ENCODE data around the gene EML1.

The EML1 gene

DNA sequence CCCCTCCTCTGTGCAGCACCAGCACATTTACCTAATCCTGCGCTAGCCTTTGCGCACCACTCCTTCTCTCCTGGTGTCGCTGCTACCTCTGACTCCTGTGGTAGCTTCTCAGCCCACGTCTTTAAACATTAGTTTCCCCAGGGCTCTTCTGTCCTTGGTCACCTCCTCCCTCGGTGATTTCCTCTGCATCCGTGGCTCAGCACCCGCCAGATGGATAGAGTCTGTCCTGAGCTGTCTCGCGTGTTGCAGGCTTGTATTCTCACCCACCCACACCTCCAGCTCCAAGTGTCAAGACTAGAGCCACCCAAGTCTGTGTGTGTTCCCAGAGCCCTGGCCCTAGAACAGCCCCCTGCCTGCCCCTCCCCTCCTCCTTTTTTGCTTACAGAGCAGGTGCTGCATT lies 83.2 kb downstream of the EML1 start:
- TF ChIP-seq, protein P1, sequence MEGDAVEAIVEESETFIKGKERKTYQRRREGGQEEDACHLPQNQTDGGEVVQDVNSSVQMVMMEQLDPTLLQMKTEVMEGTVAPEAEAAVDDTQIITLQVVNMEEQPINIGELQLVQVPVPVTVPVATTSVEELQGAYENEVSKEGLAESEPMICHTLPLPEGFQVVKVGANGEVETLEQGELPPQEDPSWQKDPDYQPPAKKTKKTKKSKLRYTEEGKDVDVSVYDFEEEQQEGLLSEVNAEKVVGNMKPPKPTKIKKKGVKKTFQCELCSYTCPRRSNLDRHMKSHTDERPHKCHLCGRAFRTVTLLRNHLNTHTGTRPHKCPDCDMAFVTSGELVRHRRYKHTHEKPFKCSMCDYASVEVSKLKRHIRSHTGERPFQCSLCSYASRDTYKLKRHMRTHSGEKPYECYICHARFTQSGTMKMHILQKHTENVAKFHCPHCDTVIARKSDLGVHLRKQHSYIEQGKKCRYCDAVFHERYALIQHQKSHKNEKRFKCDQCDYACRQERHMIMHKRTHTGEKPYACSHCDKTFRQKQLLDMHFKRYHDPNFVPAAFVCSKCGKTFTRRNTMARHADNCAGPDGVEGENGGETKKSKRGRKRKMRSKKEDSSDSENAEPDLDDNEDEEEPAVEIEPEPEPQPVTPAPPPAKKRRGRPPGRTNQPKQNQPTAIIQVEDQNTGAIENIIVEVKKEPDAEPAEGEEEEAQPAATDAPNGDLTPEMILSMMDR (IDR thresholded peaks at IDR 0.05): no peak
- H3K4me3 ChIP-seq: no peak overlapping the region
- H3K4me1 ChIP-seq: peaks cover 0 to 23% (median 9%) of the 10 kb centered on the region in 4 donors
- H3K27ac ChIP-seq: no peak overlapping the region
- H3K9me3 ChIP-seq: no peaks in the 10 kb centered on the region
- no peaks in the 10 kb centered on the region for H3K36me3 ChIP-seq
- no peaks in the 10 kb centered on the region for H3K27me3 ChIP-seq
- intact Hi-C loops (cut with DNase I; ENCODE audit: low total_unique reads): loop anchor here (5.0 kb wide), 1 partner anchor 69 kb away; no protein-coding TSS in a partner anchor
- DNase-seq: no peak

DNA sequence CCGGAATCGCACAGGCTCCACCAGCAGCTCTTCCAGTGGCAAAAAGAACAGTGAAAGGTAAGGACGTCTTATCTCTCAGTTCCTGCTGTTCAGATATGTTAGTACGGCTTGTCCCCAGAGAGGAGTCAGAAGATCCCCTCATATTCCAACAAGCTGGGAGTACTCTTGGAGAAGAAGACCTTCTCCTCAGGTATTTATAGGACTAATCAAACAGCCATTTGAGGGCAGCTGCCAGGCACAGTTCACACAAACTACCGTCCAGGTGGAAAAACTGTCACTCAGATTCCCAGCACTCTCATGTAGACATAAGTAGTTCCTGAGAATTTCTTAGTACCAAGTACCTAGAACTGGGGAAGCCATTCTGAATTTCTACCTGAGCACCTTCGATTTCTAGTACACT lies 85.3 kb downstream of the EML1 start:
- Histone ChIP-seq H3K4me1 (peaks cover 0 to 23% (median 9%) of the 10 kb centered on the region in 4 donors), H3K9me3 (no peaks in the 10 kb centered on the region), H3K27me3 (no peaks in the 10 kb centered on the region), H3K27ac (peak overlapping the region; percentile 20 to 36), H3K36me3 (no peaks in the 10 kb centered on the region), H3K4me3 (no peak overlapping the region)
- intact Hi-C loops (cut with DNase I; ENCODE audit: low total_unique reads): loop anchor here (5.0 kb wide), 1 partner anchor 71 kb away; no protein-coding TSS in a partner anchor
- TF ChIP-seq, protein P1 (IDR thresholded peaks at IDR 0.05): no peak
- DNase-seq: no peak

DNA sequence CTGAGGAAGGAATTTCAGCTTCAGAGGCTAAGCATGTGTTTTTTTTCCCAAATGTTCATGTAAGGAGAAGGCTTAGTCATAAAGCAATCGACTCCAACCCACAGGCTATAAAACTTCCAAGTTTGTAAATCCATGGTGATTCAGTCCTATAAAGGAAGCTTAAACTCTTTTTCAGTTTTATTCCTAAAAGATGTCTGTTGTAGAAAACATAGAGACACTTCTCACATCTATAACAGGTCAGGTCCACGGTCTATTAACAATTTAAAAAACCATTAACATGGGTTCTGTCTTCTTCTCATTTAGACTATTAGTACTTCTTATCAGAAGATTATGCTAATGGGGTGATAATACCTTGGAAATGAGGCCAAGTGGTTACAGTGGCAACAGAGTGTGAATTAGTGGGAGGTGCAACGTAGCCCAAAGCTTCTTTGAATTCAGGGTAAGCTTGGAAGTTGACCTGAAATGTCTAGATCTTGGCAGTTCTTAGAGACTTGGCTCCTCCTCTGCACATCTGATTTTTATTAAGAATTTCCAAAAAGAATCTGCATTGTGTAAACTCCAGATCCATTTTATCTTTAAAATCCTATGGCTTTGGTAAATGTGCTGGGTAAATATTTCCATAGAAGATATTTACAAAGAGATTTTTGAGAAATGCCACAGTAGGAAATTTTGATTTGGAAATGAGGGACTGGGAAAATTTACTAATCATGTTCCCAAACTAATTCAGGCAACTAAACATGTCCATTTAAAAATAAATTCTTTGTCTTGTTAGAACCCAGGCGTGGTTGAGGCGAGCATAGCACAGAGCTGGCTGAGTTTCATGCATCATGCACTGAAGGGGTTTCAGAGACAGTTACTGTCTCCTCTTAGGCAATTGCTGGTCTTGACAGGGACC lies 86.4 kb downstream of the EML1 start:
- no peak overlapping the region for H3K4me3 ChIP-seq
- no peak for DNase-seq
- H3K27ac ChIP-seq: peak overlapping the region; percentile 20 to 36
- no peaks in the 10 kb centered on the region for H3K9me3 ChIP-seq
- no peaks in the 10 kb centered on the region for H3K36me3 ChIP-seq
- TF ChIP-seq, protein P1 (IDR thresholded peaks at IDR 0.05): no peak
- H3K27me3 ChIP-seq: no peaks in the 10 kb centered on the region
- H3K4me1 ChIP-seq: peaks cover 0 to 23% (median 9%) of the 10 kb centered on the region in 4 donors
- intact Hi-C loops (cut with DNase I; ENCODE audit: low total_unique reads): loop anchor here (5.0 kb wide), 1 partner anchor 72 kb away; no protein-coding TSS in a partner anchor

DNA sequence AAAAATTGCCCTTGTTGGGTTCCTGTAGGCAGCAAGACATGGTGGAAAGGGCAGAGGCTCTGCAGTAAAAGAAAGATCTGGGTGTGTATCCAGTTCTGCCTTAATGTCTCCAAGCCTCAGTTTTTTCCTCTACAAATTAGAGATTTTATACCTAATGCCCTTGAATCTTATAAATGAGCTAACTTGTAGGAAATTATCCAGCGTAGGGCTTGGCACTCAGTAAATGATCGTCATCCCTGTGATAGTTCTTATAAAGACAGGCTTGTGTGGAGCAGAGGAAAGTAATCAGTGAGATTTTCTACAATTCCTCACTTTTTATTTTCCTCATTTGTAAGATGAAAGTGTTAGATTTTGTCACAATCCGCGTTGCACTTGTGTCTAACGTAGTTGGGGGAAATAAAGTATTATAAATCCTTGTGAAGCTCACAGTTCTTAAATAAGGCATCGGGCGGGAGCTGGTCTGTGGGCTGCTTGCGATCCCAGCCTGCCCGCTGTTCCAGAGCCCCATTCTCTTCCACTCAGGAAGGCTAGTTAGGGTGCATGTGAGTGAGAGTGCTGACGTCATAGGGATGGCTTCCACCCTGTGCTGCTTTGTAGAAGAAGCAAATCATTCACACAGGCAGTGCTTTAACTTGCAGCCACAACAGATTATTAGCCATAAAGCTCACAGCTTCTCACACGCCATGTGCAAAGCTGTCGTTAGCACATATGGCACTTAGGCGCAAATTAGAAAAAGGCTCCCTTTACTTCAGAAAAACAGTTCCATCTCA lies 87.6 kb downstream of the EML1 start:
- DNase-seq: no peak
- intact Hi-C loops (cut with DNase I; ENCODE audit: low total_unique reads): no loop called here
- TF ChIP-seq, protein P1 (IDR thresholded peaks at IDR 0.05): no peak
- Histone ChIP-seq H3K4me3 (no peak overlapping the region), H3K27me3 (no peaks in the 10 kb centered on the region), H3K9me3 (no peaks in the 10 kb centered on the region), H3K36me3 (no peaks in the 10 kb centered on the region), H3K27ac (peak overlapping the region in 1 of 2 donors; percentile 20), H3K4me1 (peaks cover 0 to 23% (median 9%) of the 10 kb centered on the region in 4 donors)

DNA sequence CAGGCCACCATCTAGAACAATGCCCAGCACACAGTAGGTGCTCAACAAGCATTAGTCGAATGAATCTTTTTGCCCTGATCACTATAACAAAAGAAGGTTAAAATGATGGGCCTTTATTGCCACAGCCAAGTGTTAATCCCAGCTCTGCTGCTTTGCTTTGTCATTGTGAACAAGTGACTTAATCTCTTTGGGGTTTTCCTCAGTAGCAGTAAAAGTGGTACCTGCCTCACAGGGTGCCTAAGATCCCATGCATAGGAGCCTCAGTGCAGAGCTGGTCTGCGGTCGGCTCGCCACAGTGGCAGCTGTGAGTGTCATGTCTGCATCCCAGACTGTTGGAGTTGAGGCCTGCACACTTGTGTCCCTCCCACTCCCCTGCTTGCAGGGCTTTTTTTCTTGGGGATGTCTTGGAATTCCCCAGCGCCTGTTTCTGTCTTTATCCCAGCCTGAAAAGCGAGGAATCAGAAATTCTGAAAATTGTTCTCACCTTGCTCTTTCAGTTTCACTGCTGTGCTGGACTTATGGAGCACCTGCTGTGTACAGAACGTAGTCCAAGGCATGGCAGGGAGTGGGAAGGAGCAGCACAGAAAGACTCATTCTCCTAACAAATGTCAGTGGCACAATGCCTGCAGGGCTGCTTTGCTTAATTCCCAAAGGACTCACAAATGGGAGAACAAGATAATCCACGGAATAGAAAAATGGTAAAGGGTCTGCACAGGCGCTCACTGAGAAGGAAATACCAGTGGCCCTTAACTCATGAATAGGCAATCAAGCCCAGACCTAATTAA lies 90.8 kb downstream of the EML1 start:
- Histone ChIP-seq H3K4me1 (peaks cover 0 to 17% (median 9%) of the 10 kb centered on the region in 4 donors), H3K9me3 (no peaks in the 10 kb centered on the region), H3K4me3 (no peak overlapping the region), H3K36me3 (no peaks in the 10 kb centered on the region), H3K27ac (no peak overlapping the region), H3K27me3 (no peaks in the 10 kb centered on the region)
- no peak for DNase-seq
- TF ChIP-seq, protein P1 (IDR thresholded peaks at IDR 0.05): no peak
- intact Hi-C loops (cut with DNase I; ENCODE audit: low total_unique reads): no loop called here

Measured in tibial artery (tissue), 4 donors.